ENCODE measurements around the gene KISS1. TPM values are rescaled to one million over a fixed set of nuclear protein-coding genes. Genes with fewer than 3 reads are reported as not detected.

The KISS1 gene
- total RNA-seq, 3 donors from 2014 or later (not counting 1 experiment from before 2014, with no cell fraction given): not detected

DNA sequence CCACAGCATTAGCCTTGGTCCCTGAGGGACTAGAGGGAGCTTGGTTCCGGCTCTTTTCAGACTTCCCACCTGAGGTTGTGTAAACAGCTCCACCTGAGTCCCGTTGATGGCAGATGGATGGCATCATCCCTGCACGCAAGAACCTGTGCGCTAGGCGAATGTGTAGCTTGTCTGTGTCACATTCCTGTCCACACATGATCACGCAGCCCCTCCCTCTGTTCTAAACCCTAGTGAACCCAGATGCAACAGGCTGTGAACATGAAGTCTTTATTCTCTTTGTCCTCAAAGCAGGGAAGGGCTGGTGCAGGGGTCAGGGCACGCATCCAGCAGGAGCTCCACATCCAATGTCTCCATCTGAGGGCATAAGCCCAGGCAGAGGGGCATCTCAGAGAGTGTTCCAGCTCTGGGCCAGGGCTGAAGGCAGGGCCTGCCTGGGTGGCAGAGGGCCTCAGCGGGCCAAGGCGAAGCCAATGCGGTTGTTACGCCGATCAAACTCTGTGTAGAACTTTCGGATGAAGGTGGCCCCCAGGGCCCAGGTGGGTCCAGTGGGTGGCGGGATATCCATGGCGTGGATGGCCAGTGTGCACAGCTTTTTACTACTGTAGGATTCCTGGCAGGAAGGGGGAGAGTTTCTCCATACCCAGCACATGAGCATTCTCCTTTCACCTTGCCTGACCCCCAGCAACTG lies 41.6 kb downstream of the KISS1 start:
- Histone ChIP-seq H3K36me3 (ENCODE audit: control insufficient read depth, insufficient read depth, low read length) (no peaks in the 10 kb centered on the region), H3K27me3 (ENCODE audit: control insufficient read depth, insufficient read depth, low read length) (no peaks in the 10 kb centered on the region), H3K27ac (ENCODE audit: low read length) (no peak overlapping the region), H3K4me1 (ENCODE audit: control insufficient read depth, insufficient read depth, low read length) (peaks cover 17% of the 10 kb centered on the region), H3K4me3 (ENCODE audit: low read length) (no peak overlapping the region), H3K9me3 (ENCODE audit: control insufficient read depth, insufficient read depth, low read length) (no peaks in the 10 kb centered on the region)
- DNase-seq (no peak), ATAC-seq (no peak)
- Mint-ChIP-seq H3K27me3 (ENCODE audit: low read depth in 2 of 2) (peaks cover 0 to 8% of the 10 kb centered on the region in 2 donors), H3K4me1 (peaks cover 0 to 4% of the 10 kb centered on the region in 2 donors), H3K9me3 (no peaks in the 10 kb centered on the region), H3K4me3 (no peak overlapping the region), H3K27ac (no peak overlapping the region), H3K36me3 (no peaks in the 10 kb centered on the region)
- 94% methylated on average over 15 of the region's 15 CpGs for WGBS (ENCODE audit: insufficient coverage)
- intact Hi-C loops (cut with micrococcal nuclease): no loop called here
- TF ChIP-seq, protein P1, sequence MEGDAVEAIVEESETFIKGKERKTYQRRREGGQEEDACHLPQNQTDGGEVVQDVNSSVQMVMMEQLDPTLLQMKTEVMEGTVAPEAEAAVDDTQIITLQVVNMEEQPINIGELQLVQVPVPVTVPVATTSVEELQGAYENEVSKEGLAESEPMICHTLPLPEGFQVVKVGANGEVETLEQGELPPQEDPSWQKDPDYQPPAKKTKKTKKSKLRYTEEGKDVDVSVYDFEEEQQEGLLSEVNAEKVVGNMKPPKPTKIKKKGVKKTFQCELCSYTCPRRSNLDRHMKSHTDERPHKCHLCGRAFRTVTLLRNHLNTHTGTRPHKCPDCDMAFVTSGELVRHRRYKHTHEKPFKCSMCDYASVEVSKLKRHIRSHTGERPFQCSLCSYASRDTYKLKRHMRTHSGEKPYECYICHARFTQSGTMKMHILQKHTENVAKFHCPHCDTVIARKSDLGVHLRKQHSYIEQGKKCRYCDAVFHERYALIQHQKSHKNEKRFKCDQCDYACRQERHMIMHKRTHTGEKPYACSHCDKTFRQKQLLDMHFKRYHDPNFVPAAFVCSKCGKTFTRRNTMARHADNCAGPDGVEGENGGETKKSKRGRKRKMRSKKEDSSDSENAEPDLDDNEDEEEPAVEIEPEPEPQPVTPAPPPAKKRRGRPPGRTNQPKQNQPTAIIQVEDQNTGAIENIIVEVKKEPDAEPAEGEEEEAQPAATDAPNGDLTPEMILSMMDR (IDR thresholded peaks at IDR 0.05): no peak

DNA sequence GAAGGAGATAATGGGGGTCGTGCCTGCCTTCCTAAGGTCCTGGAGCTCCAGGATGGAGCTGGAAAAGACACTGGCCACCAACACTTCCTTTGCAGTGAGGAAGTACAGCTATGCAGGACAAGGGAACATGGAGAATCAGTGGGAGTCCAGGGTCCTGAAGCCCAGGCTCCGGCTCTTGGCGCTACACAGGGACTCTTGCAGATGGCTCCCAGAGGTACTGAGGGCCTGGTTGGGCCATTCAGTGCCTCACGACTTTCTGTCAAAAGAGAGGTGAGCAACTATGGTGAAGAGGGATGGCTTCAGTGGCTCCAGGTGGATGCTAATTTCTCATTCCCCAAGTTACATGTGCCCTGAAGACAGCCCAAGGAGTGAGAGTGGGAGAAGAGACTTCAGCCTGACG lies 42.6 kb downstream of the KISS1 start:
- ATAC-seq (no peak), DNase-seq (no peak)
- H3K4me3 Mint-ChIP-seq: no peak overlapping the region
- Histone ChIP-seq H3K4me1 (ENCODE audit: control insufficient read depth, insufficient read depth, low read length) (peaks cover 17% of the 10 kb centered on the region), H3K36me3 (ENCODE audit: control insufficient read depth, insufficient read depth, low read length) (no peaks in the 10 kb centered on the region), H3K4me3 (ENCODE audit: low read length) (no peak overlapping the region), H3K27ac (ENCODE audit: low read length) (no peak overlapping the region), H3K9me3 (ENCODE audit: control insufficient read depth, insufficient read depth, low read length) (no peaks in the 10 kb centered on the region), H3K27me3 (ENCODE audit: control insufficient read depth, insufficient read depth, low read length) (no peaks in the 10 kb centered on the region)
- H3K4me1 Mint-ChIP-seq: peaks cover 0 to 4% of the 10 kb centered on the region in 2 donors
- intact Hi-C loops (cut with micrococcal nuclease): no loop called here
- H3K9me3 Mint-ChIP-seq: no peaks in the 10 kb centered on the region
- peaks cover 0 to 8% of the 10 kb centered on the region in 2 donors for H3K27me3 Mint-ChIP-seq (ENCODE audit: low read depth in 2 of 2)
- TF ChIP-seq, protein P1 (IDR thresholded peaks at IDR 0.05): no peak
- 96% methylated on average over 5 of the region's 5 CpGs for WGBS (ENCODE audit: insufficient coverage)
- H3K36me3 Mint-ChIP-seq: no peaks in the 10 kb centered on the region
- no peak overlapping the region for H3K27ac Mint-ChIP-seq

DNA sequence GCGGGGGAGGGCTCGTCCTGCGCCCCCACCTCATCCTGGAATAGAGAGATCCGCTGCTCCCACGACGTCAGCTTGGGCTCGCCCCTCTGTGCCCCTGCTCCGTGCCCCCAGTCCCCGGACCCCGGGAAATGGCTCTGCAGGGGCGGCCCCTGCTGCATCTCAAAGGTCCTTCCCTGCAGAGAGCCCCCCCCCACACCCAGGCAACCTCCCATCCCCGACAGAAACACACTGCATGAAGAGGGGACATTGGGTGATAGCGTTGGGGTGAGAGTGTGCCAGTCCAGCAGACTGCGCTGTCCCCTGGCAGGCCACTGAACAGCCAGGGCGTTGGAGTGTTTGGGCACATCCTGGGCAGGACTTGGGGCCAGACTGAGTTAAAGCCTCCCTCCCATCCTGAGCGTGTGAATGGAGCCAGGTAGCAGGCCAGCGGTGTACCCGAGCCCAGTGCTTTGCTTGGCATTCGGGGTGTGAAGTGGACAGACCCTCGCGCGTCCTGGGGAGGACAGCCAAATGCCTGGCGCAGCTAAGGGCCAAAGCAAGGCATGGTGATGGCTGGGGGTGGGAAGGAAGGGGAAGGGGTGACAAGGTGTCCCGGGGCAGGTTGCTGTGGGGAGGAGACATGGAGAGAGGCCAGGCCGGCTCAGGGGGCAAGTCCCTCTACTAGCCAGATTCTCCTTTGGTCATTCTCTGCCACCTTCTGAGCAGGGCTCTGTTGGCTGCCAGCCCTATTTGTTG lies 43.8 kb downstream of the KISS1 start:
- intact Hi-C loops (cut with micrococcal nuclease): no loop called here
- peak in 2 of 3 donors; percentile 1 to 3 for ATAC-seq

More for the DNA sequence above, 43.8 kb downstream of the KISS1 start:
- no peaks in the 10 kb centered on the region for H3K36me3 Mint-ChIP-seq
- Histone ChIP-seq H3K4me1 (ENCODE audit: control insufficient read depth, insufficient read depth, low read length) (peaks cover 17% of the 10 kb centered on the region), H3K27me3 (ENCODE audit: control insufficient read depth, insufficient read depth, low read length) (no peaks in the 10 kb centered on the region), H3K9me3 (ENCODE audit: control insufficient read depth, insufficient read depth, low read length) (no peaks in the 10 kb centered on the region), H3K36me3 (ENCODE audit: control insufficient read depth, insufficient read depth, low read length) (no peaks in the 10 kb centered on the region), H3K4me3 (ENCODE audit: low read length) (peak overlapping the region; percentile 50), H3K27ac (ENCODE audit: low read length) (no peak overlapping the region)
- peaks cover 0 to 8% of the 10 kb centered on the region in 2 donors for H3K27me3 Mint-ChIP-seq (ENCODE audit: low read depth in 2 of 2)
- no peak for DNase-seq
- H3K4me3 Mint-ChIP-seq: peak overlapping the region; percentile 79
- 41% methylated on average over 24 of the region's 25 CpGs for WGBS (ENCODE audit: insufficient coverage)
- TF ChIP-seq, protein P1 (IDR thresholded peaks at IDR 0.05): no peak
- H3K27ac Mint-ChIP-seq: peak overlapping the region in 1 of 2 donors; percentile 80
- peaks cover 0 to 4% of the 10 kb centered on the region in 2 donors for H3K4me1 Mint-ChIP-seq
- no peaks in the 10 kb centered on the region for H3K9me3 Mint-ChIP-seq

All from natural killer cell (primary cell).